HG02973 (cell line): ENCODE results near the gene WSCD2.

ENCODE experiments used
- ATAC-seq: cut with Tn5 transposase; IDR thresholded peaks from one replicate; pipeline ENCODE4 v1.9.1; 2021; ENCODE audit warnings: moderate library complexity; ENCODE audit not compliant: unreplicated experiment

Gene WSCD2

DNA sequence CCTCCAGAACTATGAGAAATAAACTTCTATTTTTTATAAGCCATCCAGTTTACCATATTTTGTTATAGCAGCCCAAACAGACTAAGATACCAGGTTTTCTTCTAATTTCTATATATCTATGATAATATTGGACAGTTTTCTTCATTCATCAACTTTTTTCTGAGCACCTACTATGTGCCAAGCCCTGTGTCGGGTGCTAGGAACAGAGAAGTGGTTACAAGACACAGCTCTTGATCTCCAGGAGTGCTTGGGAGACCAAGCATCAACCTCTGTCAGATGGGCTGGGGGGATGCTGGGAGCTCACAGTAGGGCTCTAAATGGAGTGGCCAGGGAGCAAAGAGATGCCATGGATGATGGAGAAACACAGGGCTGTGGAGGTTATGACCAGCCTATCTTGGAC is 2.9 kb upstream of the WSCD2 start:
- no peak for ATAC-seq

DNA sequence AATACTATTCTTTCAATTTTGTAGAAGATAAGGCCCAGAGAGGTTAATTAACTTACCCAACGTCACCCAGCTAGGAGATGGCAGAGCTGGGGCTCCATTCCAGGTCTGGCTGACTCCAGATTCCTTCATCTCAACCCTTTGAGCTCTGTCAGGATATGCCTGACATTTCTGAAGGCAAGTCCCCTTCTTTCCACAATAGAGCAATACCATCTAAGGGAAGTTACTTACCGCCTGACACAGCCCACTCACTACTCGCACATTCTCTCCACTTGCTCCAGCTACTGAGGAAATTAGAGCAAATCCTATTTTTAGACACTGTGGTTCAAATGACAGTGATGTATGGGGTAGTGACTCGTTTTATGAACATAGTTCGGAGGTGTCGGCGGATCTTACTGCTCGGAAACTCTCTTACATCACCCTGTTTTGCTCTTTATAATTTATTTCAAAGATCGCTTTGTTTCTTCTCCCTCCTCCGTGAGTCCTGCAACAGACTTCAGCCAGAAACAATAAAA is 2.0 kb upstream of the WSCD2 start:
- no peak for ATAC-seq

DNA sequence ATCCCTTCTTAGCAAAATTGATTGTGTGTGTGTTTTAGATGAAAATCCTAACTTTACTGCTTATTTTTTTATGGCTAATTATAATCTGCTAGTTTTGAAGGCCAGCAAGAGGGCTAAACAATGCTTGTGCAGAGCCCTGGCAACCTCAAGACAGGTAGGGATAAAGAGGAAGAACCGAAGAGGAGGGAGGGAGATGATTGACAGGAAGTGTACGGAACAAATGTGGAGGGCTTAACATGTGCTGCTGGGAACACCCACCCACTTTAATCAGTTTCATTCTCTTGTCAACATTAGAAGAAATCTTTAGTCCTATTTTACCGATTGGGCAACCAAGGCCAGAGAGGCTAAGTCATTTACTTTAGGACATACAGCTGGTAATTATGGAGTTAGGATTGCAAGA is 1.4 kb upstream of the WSCD2 start:
- no peak for ATAC-seq

DNA sequence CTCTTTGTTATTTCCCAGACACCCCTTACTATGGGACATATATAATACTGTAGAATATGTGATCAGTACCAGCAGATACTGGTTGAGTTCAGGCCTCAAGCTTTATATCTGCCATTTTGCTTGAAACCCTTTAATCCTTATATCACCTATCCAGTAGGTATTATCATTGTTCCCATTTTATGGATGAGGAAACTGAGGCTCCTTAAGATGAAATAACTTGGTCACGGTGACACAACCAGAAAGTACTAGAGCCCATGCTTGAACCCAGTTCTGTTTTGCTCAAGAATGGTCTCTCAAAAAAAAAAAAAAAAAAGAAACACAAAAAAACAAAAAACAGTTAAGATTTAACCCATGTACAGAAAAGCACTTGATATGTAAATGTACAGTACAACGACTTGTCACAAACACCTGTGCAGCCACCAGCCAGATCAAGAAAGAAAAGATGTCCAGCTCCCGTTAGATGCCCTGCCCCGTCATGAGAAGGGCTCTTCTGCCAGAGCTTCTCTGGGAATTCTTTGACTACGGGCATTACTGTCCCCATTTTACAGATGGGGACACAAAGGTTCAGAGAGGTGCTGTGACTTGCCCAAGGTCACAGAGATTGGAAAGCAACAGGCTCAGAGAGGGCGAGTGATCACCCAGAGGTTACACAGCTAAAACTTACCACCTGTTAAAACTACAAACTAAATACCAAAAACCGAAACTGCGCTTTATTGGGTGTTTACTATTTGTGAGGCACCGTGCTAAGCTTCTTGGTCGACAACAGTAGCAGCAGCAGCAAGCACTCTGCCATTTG is 669 bp upstream of the WSCD2 start:
- ATAC-seq, result no peak

DNA sequence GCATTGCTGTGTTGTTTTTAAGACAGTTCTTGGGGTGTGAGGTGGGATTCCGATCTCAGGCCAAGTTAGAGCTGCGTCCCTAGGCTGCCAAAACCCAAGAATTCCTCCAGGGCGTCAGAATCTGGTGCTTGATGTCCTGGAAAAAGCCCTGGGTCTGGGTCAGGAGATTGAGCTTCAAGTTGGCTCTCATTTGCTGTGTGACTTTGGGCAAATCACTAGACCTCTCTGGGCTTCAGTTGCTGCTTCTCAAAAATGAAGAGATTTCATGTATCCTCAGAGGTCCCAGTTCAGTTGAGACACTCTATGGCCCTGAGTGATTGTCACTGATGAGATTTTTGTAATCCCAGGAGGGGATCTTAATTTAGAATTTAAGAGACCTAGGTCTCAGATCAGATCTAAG is 1.9 kb downstream of the WSCD2 start:
- ATAC-seq, result no peak

DNA sequence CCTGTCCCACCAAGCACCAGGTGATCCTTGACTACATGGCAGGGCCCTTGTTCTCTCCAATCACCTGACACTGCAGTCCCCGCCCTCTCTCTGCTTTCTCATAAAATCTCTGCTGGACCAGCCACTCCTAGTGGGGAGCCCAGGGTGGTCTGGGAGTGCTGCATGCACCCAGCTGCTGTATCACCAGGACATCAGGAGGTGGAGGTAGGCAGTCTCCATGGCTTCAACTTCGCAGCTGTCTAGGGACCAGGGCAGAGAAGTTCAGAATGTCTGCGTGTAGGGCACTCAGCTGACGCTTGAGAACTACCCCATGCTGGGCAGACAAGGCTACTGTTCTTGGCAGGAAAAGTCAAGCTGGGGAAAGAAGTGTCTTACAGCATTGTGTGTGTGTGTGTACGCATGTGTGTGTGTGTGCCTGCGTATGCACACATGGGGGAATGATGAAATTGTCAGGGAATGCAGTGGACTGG is 2.6 kb downstream of the WSCD2 start:
- no peak for ATAC-seq

DNA sequence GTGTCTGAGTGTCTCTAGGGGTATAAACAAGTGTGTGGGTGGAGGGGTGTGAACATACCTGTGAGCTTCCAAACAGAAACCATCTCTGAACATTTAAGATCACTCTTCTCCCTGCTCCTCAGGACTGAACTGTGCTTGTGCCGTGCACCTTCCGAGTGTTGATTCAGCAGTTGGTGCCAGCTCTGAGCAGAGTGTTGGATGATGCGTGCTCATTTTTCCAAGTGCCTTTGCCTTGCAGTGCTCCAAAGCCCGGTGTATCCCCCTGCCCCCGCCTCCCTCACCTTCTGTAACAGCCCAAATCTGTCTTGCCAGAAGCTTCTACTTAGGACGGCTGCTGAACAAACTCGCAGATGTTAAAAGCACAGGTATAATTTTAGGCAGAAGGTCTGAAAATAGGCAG is 4.4 kb downstream of the WSCD2 start:
- no peak for ATAC-seq

DNA sequence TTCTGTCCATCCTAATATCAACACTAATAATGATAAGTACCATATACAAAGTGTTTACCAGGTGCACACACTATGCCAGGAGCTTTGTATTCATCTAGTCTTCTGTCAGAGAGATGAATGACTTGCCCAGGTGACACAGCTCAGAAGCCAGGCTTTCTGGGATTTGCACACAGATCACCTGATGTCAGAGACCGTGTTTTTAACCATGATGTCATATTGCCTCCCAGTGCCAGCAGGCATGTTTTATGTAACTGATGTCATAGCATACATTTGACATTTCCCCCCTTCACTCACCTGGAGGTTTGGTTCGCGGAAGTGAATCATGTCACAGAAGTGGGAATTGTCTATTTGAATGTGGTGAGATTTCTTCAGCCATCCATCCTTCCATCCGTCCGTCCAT is 5.7 kb downstream of the WSCD2 start:
- ATAC-seq, result no peak

DNA sequence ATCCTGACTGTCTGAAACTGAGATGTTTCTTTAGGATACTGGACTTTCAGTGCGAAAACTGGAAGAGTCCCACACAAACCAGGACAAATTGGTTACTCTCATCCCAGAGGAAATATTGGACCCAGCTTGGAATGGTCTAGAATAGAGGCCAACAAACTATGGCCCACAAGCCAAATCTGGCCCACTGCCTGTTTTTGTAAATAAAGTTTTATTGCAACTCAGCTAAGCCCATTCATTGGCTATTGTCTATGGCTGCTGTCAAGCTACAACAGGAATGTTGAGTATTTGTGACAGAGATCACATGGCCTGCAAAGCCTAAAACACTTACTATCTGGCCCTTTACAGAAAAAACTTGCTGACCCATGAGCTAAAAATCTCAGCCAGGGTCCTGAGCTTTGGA is 6.5 kb downstream of the WSCD2 start:
- ATAC-seq, result no peak

DNA sequence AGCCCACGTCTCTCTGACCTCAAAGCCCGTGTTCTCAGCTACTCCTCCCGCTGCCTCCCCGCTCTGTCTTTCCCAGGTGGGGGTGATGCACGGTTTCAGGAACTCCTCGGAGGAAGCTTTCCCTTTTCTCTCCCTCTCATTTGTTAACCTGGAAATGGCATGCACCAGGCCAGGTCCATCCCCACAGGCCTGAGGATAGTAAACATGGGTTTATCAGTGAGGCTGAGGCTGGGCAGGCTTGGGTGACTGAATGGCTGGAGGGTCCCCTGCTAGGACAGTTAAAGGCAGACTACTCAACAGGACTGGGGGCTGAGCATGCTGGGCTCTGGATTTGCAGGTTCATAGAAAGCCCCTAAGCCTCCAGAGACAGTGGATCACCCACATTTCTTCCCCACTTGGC is 7.6 kb downstream of the WSCD2 start:
- ATAC-seq, result no peak

DNA sequence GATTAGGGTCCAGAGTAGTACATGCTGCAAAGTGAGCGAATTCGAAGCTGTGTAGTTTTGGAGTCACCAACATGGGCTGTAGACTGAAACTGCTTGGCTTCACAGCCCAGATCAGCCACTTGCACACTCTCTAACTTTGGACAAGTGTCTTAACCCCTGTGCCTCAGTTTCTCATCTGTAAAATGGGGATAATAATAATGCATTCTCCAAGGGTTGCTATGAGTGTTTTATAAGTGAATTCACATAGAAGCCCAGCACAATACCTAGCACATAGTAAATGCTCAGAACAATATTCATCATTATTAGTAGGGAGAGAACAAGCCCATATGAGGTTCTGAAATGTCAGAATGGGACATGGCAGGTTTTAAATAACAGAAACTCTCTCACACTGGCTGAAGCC is 10.4 kb downstream of the WSCD2 start:
- no peak for ATAC-seq

DNA sequence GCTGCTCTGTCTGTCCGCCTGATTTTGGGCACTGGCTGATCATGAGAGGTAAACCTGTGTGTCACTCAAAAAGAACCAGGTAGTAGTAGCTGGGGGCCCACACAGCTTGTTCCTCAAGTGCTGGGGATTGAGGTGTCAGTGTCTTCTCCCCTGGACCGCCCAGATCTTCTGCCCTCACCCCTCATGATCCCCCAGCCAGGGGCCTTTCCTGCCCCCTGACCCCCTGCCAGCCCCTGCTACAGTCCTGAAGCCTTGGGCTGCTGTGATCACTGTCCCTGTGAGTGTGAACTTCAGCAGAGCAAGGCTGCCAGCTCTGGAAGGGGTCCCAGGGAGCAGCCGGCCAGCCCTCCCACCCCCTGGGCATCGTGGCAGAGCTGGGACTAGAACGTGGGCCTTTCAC is 11.4 kb downstream of the WSCD2 start:
- ATAC-seq, result no peak

DNA sequence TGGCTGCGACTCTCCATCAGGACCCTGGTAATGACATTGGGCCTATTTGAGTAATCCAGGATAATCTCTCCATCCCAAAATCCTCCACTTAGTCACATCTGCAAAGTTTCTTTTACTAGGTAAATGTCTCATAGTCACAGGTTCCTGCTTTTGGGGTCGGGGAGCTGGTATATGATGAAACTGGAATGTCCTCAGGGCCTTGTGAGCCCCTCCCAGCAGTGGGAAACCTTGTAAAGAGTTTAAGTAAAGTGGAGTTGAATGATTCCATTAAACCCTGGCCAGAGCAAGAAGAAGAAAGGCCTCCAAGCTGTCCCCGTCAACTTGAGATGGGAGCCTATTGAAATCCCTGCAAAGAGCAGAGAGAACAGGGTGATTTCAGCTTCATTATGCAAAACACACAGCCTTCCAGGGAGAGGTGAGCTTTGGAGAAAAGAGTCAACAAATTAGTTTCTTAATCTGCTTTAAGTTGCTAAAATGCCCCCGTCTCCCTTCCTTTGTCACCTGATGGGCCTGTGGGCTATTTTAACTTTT is 12.6 kb downstream of the WSCD2 start:
- no peak for ATAC-seq

DNA sequence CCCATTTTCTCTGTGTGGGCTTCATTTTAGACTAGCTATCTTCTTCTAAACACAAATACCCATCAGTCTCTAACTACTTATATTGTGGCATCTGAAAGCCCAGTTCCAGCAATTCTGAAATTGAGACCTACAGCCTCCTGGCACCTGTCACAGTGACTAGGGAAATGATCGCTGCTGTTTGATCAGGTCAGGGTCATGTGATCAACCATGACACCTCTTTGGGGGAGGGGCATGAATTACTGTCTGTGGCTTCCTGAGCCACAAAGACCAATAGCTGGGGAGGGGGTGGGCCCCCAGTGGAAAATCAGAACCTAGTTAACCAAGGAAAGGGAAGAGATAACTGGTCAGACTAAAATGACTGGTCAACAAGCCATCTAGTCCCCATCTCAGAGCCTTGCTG is 14.1 kb downstream of the WSCD2 start:
- ATAC-seq, result no peak

DNA sequence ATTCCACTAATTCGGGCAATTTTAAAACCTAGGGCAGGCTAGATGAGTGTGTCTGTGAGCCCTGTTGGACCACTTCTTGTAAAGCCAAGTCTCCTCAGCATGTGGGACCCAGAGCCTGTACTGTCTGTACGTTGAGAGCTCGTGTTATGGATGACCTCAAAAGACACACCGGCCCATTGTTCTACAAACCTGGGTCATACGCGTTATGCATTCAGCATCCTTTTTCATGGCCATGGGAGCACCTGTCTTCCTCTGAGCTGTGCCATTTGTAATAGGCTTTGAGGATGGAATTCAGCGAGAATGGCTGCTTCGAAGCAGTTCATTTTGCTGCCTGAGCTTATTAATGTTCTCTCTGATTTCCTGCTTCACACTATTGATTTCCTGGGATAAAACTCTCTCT is 15.0 kb downstream of the WSCD2 start:
- no peak for ATAC-seq

DNA sequence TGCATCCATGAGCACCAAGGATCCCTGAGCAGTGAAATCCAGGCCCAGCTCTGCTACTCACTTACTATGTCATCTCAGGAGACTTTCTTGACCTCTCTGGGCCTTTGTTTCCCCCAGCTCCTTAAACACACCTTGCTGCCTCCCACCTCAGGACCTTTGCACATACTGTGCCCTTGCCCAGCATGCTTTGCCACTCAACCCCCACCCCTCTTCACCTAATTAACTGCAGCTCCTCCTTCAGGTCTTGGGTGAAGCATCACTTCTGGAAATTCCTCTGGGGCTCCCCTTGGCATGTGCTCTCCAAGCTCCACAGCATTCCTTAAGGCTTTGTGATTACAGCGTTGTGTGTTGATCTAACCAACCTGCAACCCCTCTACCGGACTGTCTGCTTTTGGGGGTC is 15.9 kb downstream of the WSCD2 start:
- no peak for ATAC-seq

DNA sequence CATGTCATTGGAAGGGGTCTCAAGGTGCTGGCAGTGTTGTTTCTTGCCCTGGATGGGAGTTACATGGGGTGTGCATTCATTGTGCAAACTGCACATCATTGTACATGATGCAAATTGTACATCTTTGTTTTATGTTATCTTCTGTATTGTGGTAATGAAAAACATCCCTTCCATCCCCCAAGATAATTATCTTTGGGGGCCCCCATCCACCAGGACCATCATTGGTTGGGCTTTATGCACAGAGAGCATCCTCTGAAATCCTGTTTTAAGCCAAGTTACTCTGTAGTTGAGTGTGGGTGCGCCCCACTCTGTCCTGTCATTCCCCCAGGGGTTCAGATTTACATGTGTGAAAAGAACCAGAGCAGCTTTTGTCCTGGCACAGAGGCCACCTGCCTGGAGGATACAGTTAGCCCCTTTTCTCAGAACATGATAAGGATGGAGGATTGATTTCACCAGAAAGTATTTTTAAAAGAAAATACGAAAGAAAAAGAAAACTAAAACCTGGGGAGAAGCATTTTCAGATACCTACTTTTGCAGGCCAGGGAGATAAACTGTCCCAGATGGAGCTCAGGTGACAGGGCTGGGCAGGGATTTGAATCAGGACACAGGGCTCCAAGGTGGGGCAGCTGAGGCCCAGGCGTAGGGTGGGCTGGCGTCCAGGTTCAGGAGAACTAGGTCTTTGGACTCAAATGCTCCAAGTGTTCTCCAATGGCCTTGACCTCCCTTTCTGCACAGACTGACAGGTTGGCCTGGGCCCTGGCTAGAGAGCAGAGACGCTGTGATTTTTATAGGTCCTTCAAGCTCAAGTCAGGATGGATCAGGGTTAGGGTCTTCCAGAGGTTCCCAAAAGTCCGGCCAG is 17.2 kb downstream of the WSCD2 start:
- ATAC-seq, result no peak

DNA sequence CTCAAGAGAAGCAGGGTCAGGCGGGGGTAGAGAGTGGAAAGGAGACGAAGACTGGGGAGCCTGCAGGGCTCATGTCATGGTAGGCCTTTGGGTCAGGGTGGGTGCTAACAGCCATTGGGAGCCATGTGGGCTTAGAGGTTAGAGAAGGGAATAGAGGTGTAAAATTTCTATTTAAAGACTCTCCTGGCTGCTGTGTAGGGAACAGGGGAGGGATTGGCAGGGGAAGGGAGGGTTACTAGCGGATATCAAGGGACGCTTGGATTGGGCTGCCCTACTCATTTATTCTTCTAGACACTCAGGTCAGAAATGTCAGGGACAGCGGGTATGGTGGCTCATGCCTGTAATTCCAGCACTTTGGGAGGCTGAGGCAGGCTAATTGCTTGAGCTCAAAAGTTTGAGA is 18.2 kb downstream of the WSCD2 start:
- ATAC-seq, result no peak

DNA sequence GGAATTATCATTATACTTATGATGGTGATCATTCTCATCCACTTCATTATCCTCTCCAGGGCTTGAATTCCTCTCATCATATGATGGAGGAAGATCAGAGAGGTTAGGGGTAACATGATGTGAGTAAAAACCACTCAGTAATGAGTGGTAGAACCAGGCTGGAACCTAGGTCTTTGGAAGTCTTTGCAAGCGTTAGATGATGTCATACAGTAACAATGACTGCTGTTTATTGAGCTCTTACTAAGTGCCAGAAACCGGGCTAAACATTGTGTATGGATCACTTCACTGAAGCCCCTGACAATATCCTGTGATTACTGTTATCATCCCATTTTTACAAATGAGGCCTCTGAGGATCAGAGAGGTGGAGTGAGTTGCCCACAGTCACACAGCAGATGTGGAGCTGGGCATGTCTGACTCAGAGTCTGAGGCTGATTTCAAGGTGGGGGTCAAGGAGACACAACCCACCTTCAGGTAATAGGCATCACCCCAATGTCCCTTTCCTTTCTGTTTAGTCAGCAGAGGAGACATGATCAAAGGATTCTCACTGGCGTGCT is 19.5 kb downstream of the WSCD2 start:
- no peak for ATAC-seq

DNA sequence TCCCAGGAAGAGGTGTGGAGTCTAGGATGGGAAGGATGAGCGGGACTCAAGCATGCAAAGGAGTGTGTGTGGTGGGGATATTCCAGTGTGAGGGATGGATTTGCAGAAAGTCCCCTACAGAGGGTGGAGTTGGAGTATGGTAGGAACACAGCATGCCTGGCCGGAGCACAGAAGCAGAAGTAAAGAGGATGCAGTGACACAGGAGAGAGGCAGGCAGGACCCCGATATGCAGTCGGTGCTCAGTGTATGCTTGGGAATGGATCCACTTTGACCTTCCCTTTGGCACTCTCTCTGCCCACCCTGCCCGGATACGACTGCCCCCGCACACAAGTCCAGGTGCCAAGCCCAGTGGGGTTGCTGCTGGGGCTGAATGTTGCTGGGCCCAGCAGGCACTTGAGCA is 21.3 kb downstream of the WSCD2 start:
- ATAC-seq, result no peak

DNA sequence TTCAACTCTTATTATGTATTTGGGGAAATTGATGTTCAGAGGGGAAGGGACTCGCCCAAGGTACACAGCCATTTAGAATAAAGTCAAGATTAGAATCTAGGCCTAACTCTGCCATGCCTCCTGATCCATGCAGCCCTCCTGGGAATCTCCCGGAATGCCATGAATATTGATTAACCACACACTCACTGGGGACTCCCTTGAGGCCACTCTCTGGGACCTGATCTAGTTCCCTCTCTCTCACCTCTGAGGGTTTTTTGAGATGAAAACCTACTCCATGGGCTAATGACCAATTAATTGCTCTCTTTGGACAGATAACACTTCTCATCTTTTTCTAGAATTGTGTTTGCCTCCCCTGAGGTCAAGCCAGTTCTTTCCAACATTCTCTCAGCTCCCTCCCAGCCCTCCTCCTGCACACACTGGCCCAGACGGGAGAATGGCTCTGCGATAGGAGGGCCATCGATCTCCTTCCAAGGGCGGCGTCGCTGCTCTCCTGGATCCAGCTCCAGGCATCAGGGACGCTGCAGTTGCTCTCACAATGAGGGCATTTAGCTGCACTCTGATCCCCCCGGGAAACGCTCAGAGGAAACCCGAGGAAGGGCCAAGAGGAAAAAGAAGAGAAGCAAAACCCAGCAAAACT is 22.6 kb downstream of the WSCD2 start:
- ATAC-seq, result no peak
